GM12878 (cell line): Measurements from ENCODE around the gene KIAA1671. TPM values are rescaled to one million over a fixed set of nuclear protein-coding genes. Genes with fewer than 3 reads are reported as not detected.

Experiments
- ATAC-seq: fragments of 200-7000 bp; cut with Tn5 transposase; 3 replicates; pipeline ENCODE4 v1.9.1; 2020; ENCODE audit warnings: mild to moderate bottlenecking, moderate library complexity
- BruUV-seq: library from RNA; stranded (reverse); fragments of 400-500 nt; replicated peaks from 2 replicates; lab custom pipeline; 2021; lab: Mats Ljungman, UMichigan
- CTCF ChIA-PET: fragments of 300-600 bp; sonication (Branson Sonifier 250); formaldehyde crosslinking; extraction: SDS; loops from one replicate; lab custom pipeline; 2021; ENCODE audit warnings: inconsistent platforms; lab: Yijun Ruan, JAX
- POLR2A ChIA-PET: fragments of 350-600 bp; formaldehyde crosslinking; extraction: SDS; loops from one replicate; lab custom pipeline; 2021; ENCODE audit warnings: inconsistent platforms; lab: Charles Lee
- RAD21 ChIA-PET: fragments of 300-600 bp; sonication (Branson Sonifier 250); formaldehyde crosslinking; loops from one replicate; lab custom pipeline; 2023; ENCODE audit warnings: antibody characterized with exemption; ENCODE audit not compliant: unreplicated experiment; lab: Charles Lee
- SMC1A ChIA-PET: fragments of 300-600 bp; sonication (Branson Sonifier 250); formaldehyde crosslinking; loops from one replicate; lab custom pipeline; 2023; ENCODE audit not compliant: unreplicated experiment, uncharacterized antibody; lab: Charles Lee
- DNase-seq: peaks from one replicate; pipeline ENCODE4 v3.0.0-alpha.2; 2011; ENCODE audit warnings: low read depth, low spot score
- FAIRE-seq: peaks from 3 replicates; lab custom pipeline; 2011; peaks lifted over from hg19 to GRCh38; lab: Jason Lieb, UNC
- H2AFZ ChIP-seq: 2 replicates; pipeline ENCODE4 v1.6.0; 2011; ENCODE audit warnings: low read depth, low read length, control low read depth; ENCODE audit not compliant: control insufficient read depth
- H3K27ac ChIP-seq: 2 replicates; pipeline ENCODE4 v1.5.1; 2011; ENCODE audit warnings: control low read depth; ENCODE audit not compliant: control insufficient read depth, insufficient read depth
- H3K27me3 ChIP-seq, 2 experiments: replicated peaks in 1 of 2; 2 replicates each; pipeline versions ENCODE4 v1.6.0 to v1.6.1; 2011; ENCODE audit warnings: low read length in 1 of 2; ENCODE audit not compliant: control insufficient read depth in 2 of 2, insufficient read depth in 2 of 2
- H3K36me3 ChIP-seq, 2 experiments: 2 replicates each; pipeline ENCODE4 v1.5.1; 2011; ENCODE audit warnings: low read length in 1 of 2; ENCODE audit not compliant: control insufficient read depth in 2 of 2, insufficient read depth in 2 of 2
- H3K4me1 ChIP-seq: 2 replicates; pipeline ENCODE4 v1.6.1; 2011; ENCODE audit warnings: mild to moderate bottlenecking, low read length, moderate library complexity, mixed read lengths; ENCODE audit not compliant: control insufficient read depth, insufficient read depth
- H3K4me2 ChIP-seq: 2 replicates; pipeline ENCODE4 v1.6.0; 2011; ENCODE audit warnings: control low read depth; ENCODE audit not compliant: control insufficient read depth, insufficient read depth
- H3K4me3 ChIP-seq: fragments of 200-600 bp; sonication (generic); 2 replicates; pipeline ENCODE4 v1.5.1; 2016
- H3K79me2 ChIP-seq: 2 replicates; pipeline ENCODE4 v1.6.0; 2011; ENCODE audit warnings: low read length; ENCODE audit not compliant: control insufficient read depth, insufficient read depth
- H3K9ac ChIP-seq: 2 replicates; pipeline ENCODE4 v1.8.0; 2011; ENCODE audit warnings: low read length, control low read depth, mixed read lengths; ENCODE audit not compliant: control insufficient read depth, insufficient read depth
- H3K9me3 ChIP-seq: replicated peaks from 3 replicates; pipeline ENCODE4 v1.5.1; 2011; ENCODE audit warnings: mild to moderate bottlenecking, low read length; ENCODE audit not compliant: control insufficient read depth, insufficient read depth
- H4K20me1 ChIP-seq: 2 replicates; pipeline ENCODE4 v1.6.0; 2011; ENCODE audit not compliant: control insufficient read depth, insufficient read depth
- IRF4 ChIP-seq: IDR thresholded peaks from 2 replicates; pipeline ENCODE4 v1.6.1; 2011; ENCODE audit warnings: low read depth, low read length
- JUND ChIP-seq: IDR thresholded peaks from 2 replicates; pipeline ENCODE4 v1.6.1; 2012; ENCODE audit warnings: low read depth, mild to moderate bottlenecking, low read length, improper control_type of control experiment, moderate library complexity
- KDM1A ChIP-seq: fragments of 200-600 bp; sonication (generic); IDR thresholded peaks from 2 replicates; pipeline ENCODE4 v1.6.1; 2016; ENCODE audit warnings: borderline replicate concordance
- RB1 ChIP-seq: fragments of 450-650 bp; formaldehyde crosslinking; IDR thresholded peaks from 2 replicates; pipeline ENCODE4 v1.6.1; 2017; ENCODE audit warnings: mild to moderate bottlenecking, borderline replicate concordance
- RCOR1 ChIP-seq: conservative IDR thresholded peaks from 2 replicates; pipeline ENCODE4 v1.6.1; 2012; ENCODE audit warnings: low read depth, low read length, improper control_type of control experiment
- RELA ChIP-seq: fragments of 450-650 bp; IDR thresholded peaks from 2 replicates; pipeline ENCODE4 v1.8.0; 2014; ENCODE audit warnings: borderline replicate concordance; ENCODE audit not compliant: partially characterized antibody
- STAT3 ChIP-seq: IDR thresholded peaks from 2 replicates; pipeline ENCODE4 v1.6.1; 2011; ENCODE audit warnings: low read depth, low read length, improper control_type of control experiment
- ZNF24 ChIP-seq: fragments of 450-650 bp; IDR thresholded peaks from 2 replicates; pipeline ENCODE4 v1.6.1; 2017; ENCODE audit warnings: antibody characterized with exemption, mild to moderate bottlenecking
- ZNF384 ChIP-seq: IDR thresholded peaks from 2 replicates; pipeline ENCODE4 v1.6.1; 2012; ENCODE audit warnings: low read depth, mild to moderate bottlenecking, low read length, improper control_type of control experiment, borderline replicate concordance
- WGBS: methylation state at CpG from one replicate; pipeline ENCODE4 v1.1.6; 2016; ENCODE audit warnings: low lambda C conversion rate; ENCODE audit not compliant: insufficient replicate concordance, insufficient coverage; ENCODE audit errors: missing lambda C conversion rate; 5-methylcytosine and 5-hydroxymethylcytosine counted together
- in situ Hi-C: fragments of 300-500 bp; cut with MboI; formaldehyde crosslinking; loops from 9 replicates; pipeline ENCODE4 v1.14.3; 2018; ENCODE audit warnings: mixed read lengths
- intact Hi-C: fragments of 100-400 bp; cut with micrococcal nuclease; formaldehyde crosslinking; loops from one replicate; pipeline ENCODE4 v1.14.2; 2022; ENCODE audit not compliant: unreplicated experiment
- polyA plus RNA-seq, 11 experiments: library from polyadenylated mRNA; depleted of rRNA in 4 of 11; unstranded in 6 of 11; stranded (reverse) in 5 of 11; fragments of >200 nt; fragmentation: Nextera tagmentation in 4 of 11; fragmentation: Illumina TruSeq in 1 of 11; extraction: Ambion mirVana in 4 of 11; extraction: Trizol in 1 of 11; gene quantifications; 1 replicate in 1 of 11; 2 replicates in 10 of 11; pipeline versions ENCODE4 v1.2.1 to v1.2.3, GENCODE V29; 2011 to 2016; ENCODE audit warnings: inconsistent platforms in 2 of 11, missing spikeins in 2 of 11, low read depth in 1 of 11
- total RNA-seq, 4 experiments: library from RNA; depleted of rRNA in 3 of 4; stranded (reverse); fragments of >200 nt in 3 of 4; fragmentation: Illumina TruSeq in 1 of 4; extraction: Trizol in 1 of 4; gene quantifications; 2 replicates each; pipeline versions ENCODE4 v1.2.1 to v1.2.3, GENCODE V29; 2013 to 2021

The KIAA1671 gene
- total and polyA plus RNA-seq, 10 of the 15 experiments (the other 5 are each of a cell fraction or from before 2014, with no cell fraction given), result 0.05 to 2.7 (median 0.33) TPM

GRCh38 chr22:24953384-24954113 lies 1.0 kb downstream of the KIAA1671 start (continued):
- TF ChIP-seq ZNF384 (no peak), RCOR1 (no peak)

DNA sequence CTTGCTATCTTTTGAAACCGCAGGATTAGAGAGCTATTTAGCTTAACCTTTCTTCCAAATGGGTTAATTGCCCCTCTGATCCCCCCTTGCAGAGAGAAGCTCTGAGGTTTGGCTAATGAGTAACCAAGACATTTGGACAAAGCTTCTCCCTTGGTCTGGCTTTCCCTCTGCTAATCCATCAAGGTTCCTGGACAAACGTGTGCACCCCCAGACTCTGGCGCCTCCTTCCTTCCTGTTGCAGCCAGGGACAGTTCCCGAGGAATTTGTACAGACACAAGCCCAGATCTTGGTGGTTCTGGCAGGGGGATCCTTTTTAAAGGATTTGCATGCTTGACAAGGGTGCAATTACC lies 1.6 kb downstream of the KIAA1671 start:
- H3K4me2 ChIP-seq, result no peak overlapping the region
- RAD21 ChIA-PET, result no interaction called here
- peaks cover 0 to 4% of the 10 kb centered on the region in 2 experiments for H3K27me3 ChIP-seq
- SMC1A ChIA-PET, result no interaction called here
- CTCF ChIA-PET, result no interaction called here
- BruUV-seq, result no TSS peak
- FAIRE-seq (no peak), DNase-seq (no peak), ATAC-seq (no peak)
- no peaks in the 10 kb centered on the region for H3K36me3 ChIP-seq
- no peak overlapping the region for H3K4me3 ChIP-seq
- WGBS, result 36% methylated on average over 4 of the region's 4 CpGs
- no peak overlapping the region for H2AFZ ChIP-seq
- no peaks in the 10 kb centered on the region for H3K9me3 ChIP-seq
- H4K20me1 ChIP-seq, result no peaks in the 10 kb centered on the region; the same call in 1 of the 2 replicates
- H3K79me2 ChIP-seq, result no peaks in the 10 kb centered on the region
- TF ChIP-seq RB1, result no peak
- no peak for TF ChIP-seq STAT3
- no peak for TF ChIP-seq IRF4
- no peak for TF ChIP-seq KDM1A
- TF ChIP-seq ZNF24, result no peak
- TF ChIP-seq RELA, result no peak
- TF ChIP-seq JUND, result no peak
- in situ Hi-C loops (no loop called here), intact Hi-C loops (no loop called here)
- no peak overlapping the region for H3K9ac ChIP-seq
- H3K4me1 ChIP-seq, result no peaks in the 10 kb centered on the region
- POLR2A ChIA-PET, result no interaction called here
- no peak overlapping the region for H3K27ac ChIP-seq
